GM21526 (cell line): ENCODE data around the gene RNASEH2A.
"Not testable (repeated sequence)": the region's sequence is repeated elsewhere in the genome, so short reads cannot be mapped to it uniquely, and the experiment has no call there.

Experiments used
- ATAC-seq: cut with Tn5 transposase; IDR thresholded peaks from one replicate; pipeline ENCODE4 v1.9.1; 2021; ENCODE audit warnings: moderate library complexity; ENCODE audit not compliant: unreplicated experiment, low FRiP score

Gene RNASEH2A

DNA sequence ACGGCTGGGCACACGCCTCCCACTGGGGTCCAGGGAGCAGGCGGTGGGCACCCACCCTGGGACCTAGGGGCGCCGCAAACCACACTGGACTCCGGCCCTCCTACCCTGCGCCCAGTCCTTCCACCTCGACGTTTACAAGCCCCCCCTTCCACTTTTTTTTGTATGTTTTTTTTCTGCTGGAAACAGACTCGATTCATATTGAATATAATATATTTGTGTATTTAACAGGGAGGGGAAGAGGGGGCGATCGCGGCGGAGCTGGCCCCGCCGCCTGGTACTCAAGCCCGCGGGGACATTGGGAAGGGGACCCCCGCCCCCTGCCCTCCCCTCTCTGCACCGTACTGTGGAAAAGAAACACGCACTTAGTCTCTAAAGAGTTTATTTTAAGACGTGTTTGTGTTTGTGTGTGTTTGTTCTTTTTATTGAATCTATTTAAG, 13.5 kb upstream of the RNASEH2A start:
- ATAC-seq = no peak

GRCh38 chr19:12793290-12794195, 12.8 kb upstream of the RNASEH2A start:
- no peak for ATAC-seq

- ATAC-seq = no peak
Observed at GRCh38 chr19:12794196-12794941, 12.0 kb upstream of the RNASEH2A start.

DNA sequence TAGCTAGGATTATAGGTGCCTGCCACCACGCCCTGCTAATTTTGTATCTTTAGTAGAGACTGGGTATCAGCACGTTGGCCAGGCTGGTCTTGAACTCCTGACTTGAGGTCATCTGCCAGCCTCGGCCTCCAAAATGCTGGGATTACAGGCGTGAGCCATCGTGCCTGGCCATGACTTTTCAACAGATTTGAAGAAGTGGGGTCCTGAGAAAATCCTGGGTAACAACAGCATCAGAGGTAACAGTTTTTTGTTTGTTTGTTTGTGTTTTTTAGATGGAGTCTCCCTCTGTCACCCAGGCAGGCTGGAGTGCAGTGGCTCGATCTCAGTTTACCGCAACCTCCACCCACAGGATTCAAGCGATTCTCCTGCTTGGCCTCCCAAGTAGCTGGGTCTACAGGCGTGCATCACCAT, 11.4 kb upstream of the RNASEH2A start:
- ATAC-seq = no peak

DNA sequence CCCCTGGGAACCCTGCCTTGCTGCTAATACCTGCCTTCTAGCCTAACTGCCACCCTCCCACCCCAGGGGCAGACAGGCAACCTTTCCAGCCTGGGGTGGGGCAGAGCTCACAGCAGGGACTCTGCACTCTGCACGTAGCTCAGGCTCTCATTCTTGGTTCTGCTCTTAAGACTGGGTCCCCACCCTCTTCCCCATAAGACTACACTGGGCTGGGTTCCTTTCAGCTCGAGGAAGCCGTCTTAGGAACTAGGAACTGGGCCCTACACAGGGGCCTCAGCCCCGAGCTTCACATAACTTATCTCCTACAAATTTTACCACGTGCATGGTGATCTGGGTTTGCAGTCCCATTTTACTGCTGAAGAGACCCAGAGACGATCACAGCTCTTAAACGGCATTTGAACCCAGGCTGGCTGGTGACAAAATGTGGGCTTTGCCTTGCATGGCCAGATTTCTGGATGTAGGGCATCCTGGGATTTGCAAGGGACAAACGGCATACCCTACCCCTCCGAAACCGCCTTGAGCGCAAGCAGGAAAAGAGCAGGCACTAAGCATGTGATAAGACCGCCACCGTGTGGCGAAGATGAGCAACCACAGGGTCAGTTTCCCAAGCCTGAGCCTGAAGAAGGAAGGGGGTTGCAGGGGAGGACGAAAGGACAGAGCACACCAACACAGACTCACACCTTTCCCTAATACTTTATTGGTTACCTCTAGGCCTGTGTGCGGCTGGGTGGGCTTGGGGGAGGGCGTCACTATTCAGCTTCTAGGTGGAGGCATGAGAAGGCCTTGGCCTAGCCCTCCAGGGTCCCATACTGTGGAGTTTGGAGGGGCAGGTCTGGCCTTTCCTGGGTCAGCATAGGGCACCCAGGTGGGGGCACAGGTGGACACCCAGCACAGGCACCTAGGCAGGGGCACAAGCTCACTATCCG, 10.0 kb upstream of the RNASEH2A start:
- no peak for ATAC-seq

DNA sequence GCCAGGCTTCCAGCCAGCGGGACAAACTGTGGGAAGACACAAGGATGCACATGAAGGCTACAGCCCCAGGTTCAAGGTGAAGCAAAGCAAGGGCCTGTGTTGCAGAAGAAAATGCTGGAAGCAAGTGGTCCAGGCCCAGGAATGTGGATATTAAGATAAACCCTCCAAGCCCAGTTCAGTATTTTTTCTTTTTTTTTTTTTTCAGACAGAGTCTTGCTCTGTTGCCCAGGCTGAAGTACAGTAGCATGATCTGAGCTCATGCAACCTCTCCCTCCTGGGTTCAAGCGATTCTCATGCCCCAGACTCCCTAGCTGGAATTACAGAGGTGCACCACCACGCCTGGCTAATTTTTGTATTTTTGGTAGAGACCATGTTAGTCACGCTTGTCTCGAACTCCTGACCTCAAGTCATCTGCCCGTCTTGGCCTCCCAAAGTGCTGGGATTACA, 9.2 kb upstream of the RNASEH2A start:
- ATAC-seq = no peak

- not testable (repeated sequence) for ATAC-seq
Observed at GRCh38 chr19:12797607-12798006, 8.8 kb upstream of the RNASEH2A start.

DNA sequence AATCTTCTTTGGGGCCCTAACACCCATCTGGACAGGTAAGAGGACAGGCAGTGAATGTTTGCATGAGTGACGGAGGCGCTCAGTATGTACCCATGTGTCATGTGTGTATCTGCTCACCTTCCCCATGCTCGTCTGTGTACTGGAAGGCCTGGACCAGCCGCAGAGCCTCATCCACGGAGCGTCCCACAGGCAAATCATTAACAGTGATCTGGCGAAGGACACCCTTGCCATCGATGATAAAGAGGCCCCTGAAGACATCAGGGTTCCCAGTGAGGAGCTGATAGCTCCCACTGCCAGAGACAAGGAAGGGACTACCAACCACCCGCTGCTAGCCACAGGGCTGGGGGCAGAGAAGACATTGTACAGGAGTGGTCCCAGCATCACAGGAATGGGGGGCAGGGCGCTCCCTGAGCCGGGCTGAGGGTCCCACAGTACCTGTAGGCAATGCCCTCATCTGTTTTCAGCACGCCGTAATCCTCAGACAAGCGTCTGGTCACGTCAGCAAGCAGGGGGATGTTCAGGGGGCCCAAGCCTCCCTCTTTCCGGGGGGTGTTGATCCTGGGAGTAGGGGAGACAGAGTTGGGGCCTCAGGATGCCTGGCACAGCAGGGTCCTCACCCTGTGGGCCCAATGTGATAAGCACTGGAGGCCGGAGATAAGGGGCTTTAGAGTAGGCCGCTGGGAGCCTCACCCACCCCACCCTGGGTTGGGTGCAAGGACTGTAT, 6.5 kb upstream of the RNASEH2A start:
- no peak for ATAC-seq

DNA sequence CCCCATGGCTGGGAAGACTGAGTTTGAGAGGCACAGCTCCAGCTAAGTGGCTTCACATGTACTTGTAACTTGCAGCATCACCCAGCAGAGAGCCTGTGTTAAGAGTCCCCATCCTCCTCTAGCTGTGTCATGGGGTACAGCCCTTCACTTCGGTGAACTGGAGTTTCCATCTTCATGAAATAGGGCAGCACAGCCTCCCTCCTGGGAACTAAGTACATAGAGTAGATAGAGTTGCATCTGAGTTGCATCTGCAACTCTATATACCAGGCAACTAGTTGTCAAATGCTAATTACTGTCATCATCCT, 6.0 kb upstream of the RNASEH2A start:
- ATAC-seq = no peak

- ATAC-seq = no peak
Observed at GRCh38 chr19:12800923-12801465, 5.4 kb upstream of the RNASEH2A start.

- ATAC-seq = no peak
Observed at GRCh38 chr19:12801466-12802266, 4.7 kb upstream of the RNASEH2A start, which contains the start of the genes PRDX2 and THSD8. TSS of gene PRDX2 (minus strand) at chr19:12801800. CDS start at chr19:12801261, 539 bp downstream. TSS of gene THSD8 (plus strand) at chr19:12802069. CDS start at chr19:12802072, 3 bp downstream.

DNA sequence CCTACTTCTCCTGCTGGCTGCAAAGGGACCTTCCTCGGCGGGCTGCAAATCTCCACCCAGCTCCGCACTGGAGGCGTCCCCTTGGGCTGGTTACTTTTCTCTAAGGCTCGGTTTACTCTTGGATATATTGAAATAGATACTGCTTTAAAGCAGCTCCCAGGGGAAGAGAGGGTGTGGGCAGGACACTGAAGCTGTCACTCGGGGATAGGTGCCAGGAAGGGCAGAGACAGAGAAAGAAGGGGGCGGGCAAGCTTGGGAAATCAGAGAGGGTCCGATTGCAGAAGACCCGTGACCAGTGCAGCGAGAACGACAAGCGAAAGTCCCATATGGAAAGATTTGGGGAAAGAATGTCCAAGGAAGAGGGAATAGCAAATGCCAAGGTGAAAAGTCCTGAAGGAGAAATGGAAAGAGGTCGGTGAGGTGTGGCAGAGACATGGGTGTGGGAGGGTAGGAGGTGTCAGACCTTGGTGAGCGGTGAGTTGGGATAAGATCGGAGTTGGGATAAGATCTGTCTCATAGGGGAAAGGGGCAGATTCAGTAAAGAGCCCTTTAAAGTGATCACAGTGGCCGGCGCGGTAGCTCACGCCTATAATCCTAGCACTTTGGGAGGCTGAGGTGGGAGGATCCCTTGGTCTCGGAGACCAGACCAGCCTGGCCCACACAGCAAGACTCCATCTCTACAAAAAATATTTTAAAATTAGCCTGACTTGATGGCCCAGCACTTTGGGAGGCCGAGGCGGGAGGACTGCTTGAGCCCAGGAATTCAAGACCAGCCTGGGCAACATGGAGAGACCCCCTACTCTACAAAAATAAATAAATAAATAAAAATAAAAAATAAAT, 3.9 kb upstream of the RNASEH2A start:
- ATAC-seq = no peak

DNA sequence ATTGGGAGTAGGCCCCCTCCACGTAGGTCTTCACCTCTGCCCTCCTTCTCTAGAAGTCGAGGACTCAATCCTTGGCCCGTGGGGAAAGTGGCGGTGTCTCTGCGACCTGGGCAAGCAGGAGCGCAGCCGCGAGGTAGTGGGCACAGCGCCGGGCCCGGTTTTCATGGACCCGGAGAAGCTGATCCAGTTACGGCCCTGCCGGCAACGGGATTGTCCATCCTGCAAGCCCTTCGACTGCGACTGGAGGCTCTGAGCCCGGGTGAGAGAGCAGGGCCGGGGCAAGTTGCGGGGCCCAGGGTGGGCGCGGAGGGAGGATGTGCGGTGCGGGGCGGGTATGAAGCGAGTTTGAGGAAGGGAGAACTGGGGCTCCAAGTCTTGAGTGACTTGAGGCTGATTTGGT, 2.3 kb upstream of the RNASEH2A start:
- ATAC-seq = no peak

DNA sequence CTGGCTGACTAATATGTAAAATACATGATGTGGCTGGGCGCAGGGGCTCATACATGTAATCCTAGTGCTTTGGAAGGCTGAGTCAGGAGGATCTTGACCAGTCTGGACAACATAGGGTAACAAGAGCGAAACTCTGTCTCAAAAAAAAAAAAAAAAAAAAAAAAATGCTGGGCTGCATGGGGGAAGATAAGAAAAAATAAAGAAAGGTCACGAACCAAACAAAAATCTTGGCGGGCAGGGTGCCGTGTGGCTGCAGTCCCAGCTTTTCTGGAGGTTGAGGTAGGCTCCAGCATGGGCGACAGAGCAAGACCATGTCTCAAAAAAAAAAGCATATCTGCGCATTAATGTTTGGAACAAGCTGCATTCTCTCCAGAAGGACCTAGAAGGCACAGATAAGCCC, 8.7 kb downstream of the RNASEH2A start:
- no peak for ATAC-seq

DNA sequence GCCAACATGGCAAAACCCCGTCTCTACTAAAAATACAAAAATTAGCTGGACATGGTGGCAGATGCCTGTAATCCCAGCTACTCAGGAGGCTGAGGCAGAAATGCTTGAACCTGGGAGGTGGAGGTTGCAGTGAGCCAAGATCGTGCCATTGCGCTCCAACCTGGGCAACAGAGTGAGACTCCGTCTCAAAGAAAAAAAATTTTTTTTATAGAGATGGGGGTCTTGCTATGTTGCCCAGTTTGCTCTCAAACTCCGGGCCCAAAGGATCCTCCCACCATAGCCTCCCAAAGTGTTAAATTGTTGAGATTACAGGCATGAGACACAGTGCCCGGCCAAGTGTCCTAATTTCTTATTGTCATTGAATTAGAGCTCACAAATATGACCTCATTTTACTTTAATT, 10.8 kb downstream of the RNASEH2A start:
- ATAC-seq = not testable (repeated sequence)

- ATAC-seq = not testable (repeated sequence)
Observed at GRCh38 chr19:12817810-12818209, 11.4 kb downstream of the RNASEH2A start.

- ATAC-seq = no peak
Observed at GRCh38 chr19:12821761-12822160, 15.4 kb downstream of the RNASEH2A start.
